ENCODE results near the gene CAMK1D. TPM values are rescaled to one million over a fixed set of nuclear protein-coding genes. Genes with fewer than 3 reads are reported as not detected.

CAMK1D gene
- total and polyA plus RNA-seq, 2 experiments from 2014 or later, result 4.6 to 7.2 TPM

GRCh38 chr10:12795315-12796110 lies 446.2 kb downstream of the CAMK1D start:
- H3K9me3 Mint-ChIP-seq, result no peaks in the 10 kb centered on the region

More at GRCh38 chr10:12795315-12796110, 446.2 kb downstream of the CAMK1D start:
- H3F3A ChIP-seq (replicated peaks; ENCODE audit: low read depth), result no peaks in the 10 kb centered on the region
- no peak overlapping the region for H2AFZ ChIP-seq
- H3K27me3 Mint-ChIP-seq (ENCODE audit: insufficient read depth, low read depth, poor library complexity), result peaks cover 2% of the 10 kb centered on the region
- no peak for TF ChIP-seq ZNF114 (CRISPR knock-in tag; IDR thresholded peaks at IDR 0.05)
- no peak for TF ChIP-seq CREB1 (CRISPR knock-in tag; IDR thresholded peaks at IDR 0.05; ENCODE audit: low read depth)
- no peak for TF ChIP-seq NANOG (IDR thresholded peaks at IDR 0.05; ENCODE audit: borderline replicate concordance)
- TF ChIP-seq REST (IDR thresholded peaks at IDR 0.05; ENCODE audit: unreplicated experiment), result no peak
- TF ChIP-seq, protein P1, sequence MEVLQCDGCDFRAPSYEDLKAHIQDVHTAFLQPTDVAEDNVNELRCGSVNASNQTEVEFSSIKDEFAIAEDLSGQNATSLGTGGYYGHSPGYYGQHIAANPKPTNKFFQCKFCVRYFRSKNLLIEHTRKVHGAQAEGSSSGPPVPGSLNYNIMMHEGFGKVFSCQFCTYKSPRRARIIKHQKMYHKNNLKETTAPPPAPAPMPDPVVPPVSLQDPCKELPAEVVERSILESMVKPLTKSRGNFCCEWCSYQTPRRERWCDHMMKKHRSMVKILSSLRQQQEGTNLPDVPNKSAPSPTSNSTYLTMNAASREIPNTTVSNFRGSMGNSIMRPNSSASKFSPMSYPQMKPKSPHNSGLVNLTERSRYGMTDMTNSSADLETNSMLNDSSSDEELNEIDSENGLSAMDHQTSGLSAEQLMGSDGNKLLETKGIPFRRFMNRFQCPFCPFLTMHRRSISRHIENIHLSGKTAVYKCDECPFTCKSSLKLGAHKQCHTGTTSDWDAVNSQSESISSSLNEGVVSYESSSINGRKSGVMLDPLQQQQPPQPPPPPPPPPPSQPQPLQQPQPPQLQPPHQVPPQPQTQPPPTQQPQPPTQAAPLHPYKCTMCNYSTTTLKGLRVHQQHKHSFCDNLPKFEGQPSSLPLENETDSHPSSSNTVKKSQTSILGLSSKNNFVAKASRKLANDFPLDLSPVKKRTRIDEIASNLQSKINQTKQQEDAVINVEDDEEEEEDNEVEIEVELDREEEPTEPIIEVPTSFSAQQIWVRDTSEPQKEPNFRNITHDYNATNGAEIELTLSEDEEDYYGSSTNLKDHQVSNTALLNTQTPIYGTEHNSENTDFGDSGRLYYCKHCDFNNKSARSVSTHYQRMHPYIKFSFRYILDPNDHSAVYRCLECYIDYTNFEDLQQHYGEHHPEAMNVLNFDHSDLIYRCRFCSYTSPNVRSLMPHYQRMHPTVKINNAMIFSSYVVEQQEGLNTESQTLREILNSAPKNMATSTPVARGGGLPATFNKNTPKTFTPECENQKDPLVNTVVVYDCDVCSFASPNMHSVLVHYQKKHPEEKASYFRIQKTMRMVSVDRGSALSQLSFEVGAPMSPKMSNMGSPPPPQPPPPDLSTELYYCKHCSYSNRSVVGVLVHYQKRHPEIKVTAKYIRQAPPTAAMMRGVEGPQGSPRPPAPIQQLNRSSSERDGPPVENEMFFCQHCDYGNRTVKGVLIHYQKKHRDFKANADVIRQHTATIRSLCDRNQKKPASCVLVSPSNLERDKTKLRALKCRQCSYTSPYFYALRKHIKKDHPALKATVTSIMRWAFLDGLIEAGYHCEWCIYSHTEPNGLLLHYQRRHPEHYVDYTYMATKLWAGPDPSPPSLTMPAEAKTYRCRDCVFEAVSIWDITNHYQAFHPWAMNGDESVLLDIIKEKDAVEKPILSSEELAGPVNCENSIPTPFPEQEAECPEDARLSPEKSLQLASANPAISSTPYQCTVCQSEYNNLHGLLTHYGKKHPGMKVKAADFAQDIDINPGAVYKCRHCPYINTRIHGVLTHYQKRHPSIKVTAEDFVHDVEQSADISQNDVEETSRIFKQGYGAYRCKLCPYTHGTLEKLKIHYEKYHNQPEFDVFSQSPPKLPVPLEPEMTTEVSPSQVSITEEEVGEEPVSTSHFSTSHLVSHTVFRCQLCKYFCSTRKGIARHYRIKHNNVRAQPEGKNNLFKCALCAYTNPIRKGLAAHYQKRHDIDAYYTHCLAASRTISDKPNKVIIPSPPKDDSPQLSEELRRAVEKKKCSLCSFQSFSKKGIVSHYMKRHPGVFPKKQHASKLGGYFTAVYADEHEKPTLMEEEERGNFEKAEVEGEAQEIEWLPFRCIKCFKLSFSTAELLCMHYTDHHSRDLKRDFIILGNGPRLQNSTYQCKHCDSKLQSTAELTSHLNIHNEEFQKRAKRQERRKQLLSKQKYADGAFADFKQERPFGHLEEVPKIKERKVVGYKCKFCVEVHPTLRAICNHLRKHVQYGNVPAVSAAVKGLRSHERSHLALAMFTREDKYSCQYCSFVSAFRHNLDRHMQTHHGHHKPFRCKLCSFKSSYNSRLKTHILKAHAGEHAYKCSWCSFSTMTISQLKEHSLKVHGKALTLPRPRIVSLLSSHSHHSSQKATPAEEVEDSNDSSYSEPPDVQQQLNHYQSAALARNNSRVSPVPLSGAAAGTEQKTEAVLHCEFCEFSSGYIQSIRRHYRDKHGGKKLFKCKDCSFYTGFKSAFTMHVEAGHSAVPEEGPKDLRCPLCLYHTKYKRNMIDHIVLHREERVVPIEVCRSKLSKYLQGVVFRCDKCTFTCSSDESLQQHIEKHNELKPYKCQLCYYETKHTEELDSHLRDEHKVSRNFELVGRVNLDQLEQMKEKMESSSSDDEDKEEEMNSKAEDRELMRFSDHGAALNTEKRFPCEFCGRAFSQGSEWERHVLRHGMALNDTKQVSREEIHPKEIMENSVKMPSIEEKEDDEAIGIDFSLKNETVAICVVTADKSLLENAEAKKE (CRISPR knock-in tag; IDR thresholded peaks at IDR 0.05), result no peak
- TF ChIP-seq, protein P2, sequence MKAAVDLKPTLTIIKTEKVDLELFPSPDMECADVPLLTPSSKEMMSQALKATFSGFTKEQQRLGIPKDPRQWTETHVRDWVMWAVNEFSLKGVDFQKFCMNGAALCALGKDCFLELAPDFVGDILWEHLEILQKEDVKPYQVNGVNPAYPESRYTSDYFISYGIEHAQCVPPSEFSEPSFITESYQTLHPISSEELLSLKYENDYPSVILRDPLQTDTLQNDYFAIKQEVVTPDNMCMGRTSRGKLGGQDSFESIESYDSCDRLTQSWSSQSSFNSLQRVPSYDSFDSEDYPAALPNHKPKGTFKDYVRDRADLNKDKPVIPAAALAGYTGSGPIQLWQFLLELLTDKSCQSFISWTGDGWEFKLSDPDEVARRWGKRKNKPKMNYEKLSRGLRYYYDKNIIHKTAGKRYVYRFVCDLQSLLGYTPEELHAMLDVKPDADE (IDR thresholded peaks at IDR 0.05), result no peak
- TF ChIP-seq EZH2phosphoT487 (IDR thresholded peaks at IDR 0.05; ENCODE audit: unreplicated experiment), result no peak
- no peak for TF ChIP-seq POLR2AphosphoS5 (IDR thresholded peaks at IDR 0.05; ENCODE audit: low read depth)
- no peak for TF ChIP-seq JUNB (IDR thresholded peaks at IDR 0.05; ENCODE audit: unreplicated experiment)
- TF ChIP-seq CTCF (conservative IDR thresholded peaks at IDR 0.05; ENCODE audit: low read depth in 2 of 2), result no peak
- TF ChIP-seq STAT1 (IDR thresholded peaks at IDR 0.05; ENCODE audit: unreplicated experiment), result no peak
- no peak for TF ChIP-seq EZH2 (IDR thresholded peaks at IDR 0.05; ENCODE audit: low read depth, unreplicated experiment)
- TF ChIP-seq ZNF331 (CRISPR knock-in tag; IDR thresholded peaks at IDR 0.05; ENCODE audit: low read depth), result no peak
- peaks cover 9% of the 10 kb centered on the region for H3K4me1 ChIP-seq (ENCODE audit: insufficient read depth)
- DNase-seq (ENCODE audit: low spot score), result no peak
- peaks cover 19% of the 10 kb centered on the region for H3K4me1 Mint-ChIP-seq
- H3K9me2 ChIP-seq (ENCODE audit: insufficient read depth), result no peaks in the 10 kb centered on the region
- no peaks in the 10 kb centered on the region for H4K20me1 ChIP-seq (replicated peaks; ENCODE audit: insufficient read depth)
- no peak overlapping the region for H3K4me2 ChIP-seq
- peaks cover 9% of the 10 kb centered on the region; the same call in 2 of the 3 replicates for H3K36me3 Mint-ChIP-seq (ENCODE audit: low read depth)
- no peaks in the 10 kb centered on the region for H3K79me2 ChIP-seq (replicated peaks; ENCODE audit: insufficient read depth)
- H3K4me3 ChIP-seq, result no peak overlapping the region
- H3K27me3 ChIP-seq (ENCODE audit: insufficient read depth), result no peaks in the 10 kb centered on the region
- H3K27ac Mint-ChIP-seq, result no peak overlapping the region
- no peak for ATAC-seq
- no peak overlapping the region for H3K27ac ChIP-seq (ENCODE audit: low read depth)
- no peak overlapping the region for H3K4me3 Mint-ChIP-seq
- no peaks in the 10 kb centered on the region; the same call in 1 of the 2 replicates for H3K36me3 ChIP-seq (ENCODE audit: insufficient read depth)
